SH-SY5Y (cell line): ENCODE results near the gene SDK1.

ENCODE experiments used
- GATA2 ChIP-seq: IDR thresholded peaks from 2 replicates; pipeline ENCODE4 v1.6.1; 2011; ENCODE audit warnings: mild to moderate bottlenecking, low read depth, low read length
- GATA3 ChIP-seq: IDR thresholded peaks from 2 replicates; pipeline ENCODE4 v1.6.1; 2011; ENCODE audit warnings: low read depth, mild to moderate bottlenecking, low read length, moderate library complexity

DNA sequence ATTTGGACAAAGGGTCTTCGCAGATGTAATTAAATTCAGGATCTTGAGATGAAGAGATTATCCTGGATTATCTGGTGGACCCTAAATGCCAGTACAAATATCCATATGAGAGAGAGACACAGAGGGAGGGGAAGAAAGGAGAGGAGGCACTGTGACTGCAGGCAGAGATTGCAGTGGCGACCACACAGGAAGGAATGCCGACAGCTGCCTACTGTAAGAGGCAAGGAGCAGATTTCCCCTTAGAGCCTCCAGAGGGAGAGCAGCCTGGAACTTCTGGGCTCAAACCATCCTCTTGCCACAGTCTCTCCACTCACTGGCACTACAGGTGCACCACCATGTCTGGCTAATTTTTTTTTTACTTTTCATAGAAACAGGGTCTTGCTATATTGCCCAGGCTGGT is 152.3 kb downstream of the SDK1 start:
- TF ChIP-seq GATA3 (no peak), GATA2 (no peak)
